Epithelial cell of esophagus (primary cell): Measurements from ENCODE around the gene MFSD12.

Experiments used
- DNase-seq: peaks from one replicate; pipeline ENCODE4 v3.0.0; 2010; ENCODE audit warnings: low read depth
- H3K4me3 ChIP-seq: 2 replicates; pipeline ENCODE4 v1.5.1; 2011; ENCODE audit warnings: mild to moderate bottlenecking, low read length, control low read depth
- TF ChIP-seq, protein P1 (sequence below): IDR thresholded peaks from 2 replicates; pipeline ENCODE4 v1.5.1; 2011; ENCODE audit warnings: low read depth, mild to moderate bottlenecking, low read length, control low read depth, inconsistent platforms; ENCODE audit not compliant: insufficient read depth; ENCODE audit errors: missing control alignments

Gene MFSD12

DNA sequence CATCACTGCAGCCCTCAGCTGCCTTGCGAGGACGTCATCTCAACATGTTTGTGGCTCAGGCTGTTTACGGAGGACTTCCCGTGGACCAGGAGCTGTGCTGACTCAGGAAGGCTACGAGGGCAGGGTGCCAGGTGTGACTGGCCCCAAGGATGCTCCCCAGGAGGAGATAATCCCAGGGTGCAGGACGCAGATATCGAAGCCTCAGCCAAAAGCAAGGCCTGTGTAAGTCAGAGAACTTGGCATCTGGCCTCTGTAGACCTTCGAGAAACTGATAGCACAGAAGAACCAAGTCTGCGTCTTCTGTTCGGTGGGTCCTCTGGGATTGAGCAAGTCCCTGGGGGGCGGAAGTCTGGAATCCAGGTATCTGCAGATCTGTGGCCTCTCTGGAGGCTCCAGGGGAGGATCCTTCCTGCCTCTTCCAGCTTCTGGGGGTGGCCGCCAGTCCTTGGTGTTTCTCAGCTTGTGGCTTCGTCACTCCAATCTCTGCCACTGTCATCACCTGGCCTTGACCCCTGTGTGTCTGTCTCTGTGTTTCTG lies 54.3 kb downstream of the MFSD12 start:
- H3K4me3 ChIP-seq = no peak overlapping the region
- DNase-seq = no peak
- TF ChIP-seq, protein P1, sequence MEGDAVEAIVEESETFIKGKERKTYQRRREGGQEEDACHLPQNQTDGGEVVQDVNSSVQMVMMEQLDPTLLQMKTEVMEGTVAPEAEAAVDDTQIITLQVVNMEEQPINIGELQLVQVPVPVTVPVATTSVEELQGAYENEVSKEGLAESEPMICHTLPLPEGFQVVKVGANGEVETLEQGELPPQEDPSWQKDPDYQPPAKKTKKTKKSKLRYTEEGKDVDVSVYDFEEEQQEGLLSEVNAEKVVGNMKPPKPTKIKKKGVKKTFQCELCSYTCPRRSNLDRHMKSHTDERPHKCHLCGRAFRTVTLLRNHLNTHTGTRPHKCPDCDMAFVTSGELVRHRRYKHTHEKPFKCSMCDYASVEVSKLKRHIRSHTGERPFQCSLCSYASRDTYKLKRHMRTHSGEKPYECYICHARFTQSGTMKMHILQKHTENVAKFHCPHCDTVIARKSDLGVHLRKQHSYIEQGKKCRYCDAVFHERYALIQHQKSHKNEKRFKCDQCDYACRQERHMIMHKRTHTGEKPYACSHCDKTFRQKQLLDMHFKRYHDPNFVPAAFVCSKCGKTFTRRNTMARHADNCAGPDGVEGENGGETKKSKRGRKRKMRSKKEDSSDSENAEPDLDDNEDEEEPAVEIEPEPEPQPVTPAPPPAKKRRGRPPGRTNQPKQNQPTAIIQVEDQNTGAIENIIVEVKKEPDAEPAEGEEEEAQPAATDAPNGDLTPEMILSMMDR = no peak

DNA sequence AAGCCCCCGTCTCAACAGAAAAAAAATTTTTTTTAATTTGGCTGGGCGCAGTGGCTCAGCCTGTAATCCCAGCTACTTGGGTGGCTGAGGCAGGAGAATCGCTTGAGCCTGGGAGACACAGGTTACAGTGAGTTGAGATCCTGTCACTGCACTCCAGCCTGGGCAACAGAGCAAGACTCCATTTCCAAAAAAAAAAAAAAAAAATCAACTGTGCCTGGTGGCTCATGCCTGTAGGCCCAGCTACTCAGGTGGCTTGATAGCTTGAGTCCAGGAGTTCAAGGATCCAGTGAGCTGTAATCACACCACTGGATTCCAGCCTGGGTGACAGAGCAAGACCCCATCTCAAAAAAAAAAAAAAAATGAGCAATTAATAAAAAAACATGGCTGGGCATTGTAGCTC lies 55.6 kb downstream of the MFSD12 start:
- TF ChIP-seq, protein P1 = no peak
- no peak overlapping the region for H3K4me3 ChIP-seq
- DNase-seq = no peak

DNA sequence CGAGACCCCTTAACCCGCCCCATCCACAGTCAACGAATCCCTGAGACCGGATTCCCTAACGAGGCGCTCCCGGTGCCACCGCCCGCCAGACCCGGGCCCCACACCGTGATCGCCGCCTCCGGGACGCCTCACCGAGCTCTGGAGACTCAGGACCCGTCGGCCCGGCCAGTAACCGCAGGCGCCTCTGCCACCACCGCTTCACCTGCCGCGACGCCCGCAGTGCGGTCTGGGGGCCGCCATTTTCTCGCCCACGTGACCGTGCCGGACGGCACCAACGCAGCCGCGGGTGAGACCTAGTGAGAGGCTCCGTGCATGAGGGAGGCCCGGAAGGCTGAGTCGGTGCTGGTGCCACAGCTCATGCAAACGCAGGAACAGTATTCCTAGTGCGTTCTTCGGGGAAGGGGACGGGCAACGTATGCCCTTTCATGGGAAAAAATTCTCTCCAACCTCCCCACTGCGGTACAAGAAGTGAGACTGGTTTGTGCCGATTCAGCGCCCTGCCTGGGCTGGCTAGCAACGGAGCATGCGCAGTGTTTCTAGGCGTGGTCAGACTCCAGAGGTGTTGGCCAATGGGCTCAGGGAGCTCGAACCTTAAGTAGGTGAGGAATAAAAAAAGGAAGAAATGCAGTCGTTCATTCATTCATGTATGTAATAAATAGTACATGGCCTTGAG lies 56.8 kb downstream of the MFSD12 start, which contains the start of gene DOHH:
Gene DOHH, minus strand, starts transcription at position 246 of the 673 bp plus-strand sequence. CDS start 3,860 bp downstream, outside the sequence.
- peak within 1 kb of the TSS; percentile 90 for H3K4me3 ChIP-seq
- TF ChIP-seq, protein P1 = no peak
- DNase-seq = peak; percentile 98

DNA sequence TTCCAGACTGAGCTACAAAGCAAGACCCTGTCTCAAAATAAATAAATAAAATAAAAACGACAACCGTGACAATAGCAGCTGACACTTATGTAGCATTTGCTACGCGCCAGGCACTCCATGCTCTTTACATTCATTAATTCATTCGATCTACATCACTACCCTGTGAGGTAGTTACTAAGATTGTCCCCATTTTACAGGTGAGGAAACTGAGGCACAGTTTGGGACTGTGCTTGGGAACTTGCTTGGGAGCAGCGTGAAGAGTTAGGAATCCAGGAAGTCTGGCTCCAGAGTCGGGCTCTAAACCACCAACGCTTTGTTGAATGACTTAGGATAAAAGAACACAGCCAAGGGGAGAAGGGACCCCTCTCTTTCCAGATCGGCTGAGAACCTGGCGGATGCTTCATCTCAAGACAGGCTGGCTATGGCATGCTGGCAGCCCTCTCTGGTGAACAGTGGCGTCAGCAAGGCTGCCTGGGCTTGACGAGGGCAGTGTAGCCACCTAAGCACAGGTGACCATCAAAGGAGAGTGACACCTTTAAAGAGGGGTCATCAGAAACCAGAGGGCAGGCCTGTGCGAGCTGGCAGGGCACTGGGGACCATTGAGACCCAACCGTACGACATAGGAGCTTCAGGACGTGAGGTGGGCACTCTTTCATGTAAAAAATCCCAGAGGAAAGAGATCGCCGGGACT lies 57.5 kb downstream of the MFSD12 start:
- TF ChIP-seq, protein P1 = no peak
- DNase-seq = no peak
- peak overlapping the region; percentile 90 for H3K4me3 ChIP-seq

DNA sequence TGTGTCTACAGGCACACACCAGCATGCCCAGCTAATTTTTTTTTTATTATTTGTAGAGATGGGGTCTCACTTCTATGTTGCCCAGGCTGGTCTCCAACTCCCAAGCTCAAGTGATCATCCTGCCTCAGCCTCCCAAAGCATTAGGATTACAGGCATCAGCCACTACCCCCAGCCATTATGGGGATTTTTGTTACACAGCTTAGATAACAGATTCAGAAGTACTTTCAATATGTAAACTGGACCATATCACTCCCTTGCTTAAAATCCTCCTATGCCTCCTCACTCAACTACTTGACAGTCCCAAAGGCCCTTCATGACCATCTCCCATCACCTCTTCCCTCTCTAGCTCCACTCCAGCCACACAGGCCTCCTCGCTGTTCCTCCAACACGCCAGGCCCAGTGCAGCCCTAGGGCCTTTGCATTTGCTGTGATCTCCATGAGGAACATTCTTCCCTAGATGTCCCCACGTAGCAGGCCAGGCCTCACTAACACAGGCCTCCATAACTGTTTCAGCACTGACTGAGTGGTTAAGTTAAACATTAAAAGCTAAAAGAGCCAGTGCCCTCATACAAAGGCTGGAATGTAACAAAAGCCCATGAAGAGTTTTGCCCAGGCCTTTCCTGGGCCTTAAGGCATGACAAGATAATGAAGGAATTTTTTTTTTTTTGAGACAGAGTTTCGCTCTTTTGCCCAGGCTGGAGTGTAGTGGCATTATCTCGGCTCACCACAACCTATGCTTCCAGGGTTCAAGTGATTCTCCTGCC lies 59.4 kb downstream of the MFSD12 start:
- TF ChIP-seq, protein P1 = no peak
- DNase-seq = no peak
- H3K4me3 ChIP-seq = no peak overlapping the region

DNA sequence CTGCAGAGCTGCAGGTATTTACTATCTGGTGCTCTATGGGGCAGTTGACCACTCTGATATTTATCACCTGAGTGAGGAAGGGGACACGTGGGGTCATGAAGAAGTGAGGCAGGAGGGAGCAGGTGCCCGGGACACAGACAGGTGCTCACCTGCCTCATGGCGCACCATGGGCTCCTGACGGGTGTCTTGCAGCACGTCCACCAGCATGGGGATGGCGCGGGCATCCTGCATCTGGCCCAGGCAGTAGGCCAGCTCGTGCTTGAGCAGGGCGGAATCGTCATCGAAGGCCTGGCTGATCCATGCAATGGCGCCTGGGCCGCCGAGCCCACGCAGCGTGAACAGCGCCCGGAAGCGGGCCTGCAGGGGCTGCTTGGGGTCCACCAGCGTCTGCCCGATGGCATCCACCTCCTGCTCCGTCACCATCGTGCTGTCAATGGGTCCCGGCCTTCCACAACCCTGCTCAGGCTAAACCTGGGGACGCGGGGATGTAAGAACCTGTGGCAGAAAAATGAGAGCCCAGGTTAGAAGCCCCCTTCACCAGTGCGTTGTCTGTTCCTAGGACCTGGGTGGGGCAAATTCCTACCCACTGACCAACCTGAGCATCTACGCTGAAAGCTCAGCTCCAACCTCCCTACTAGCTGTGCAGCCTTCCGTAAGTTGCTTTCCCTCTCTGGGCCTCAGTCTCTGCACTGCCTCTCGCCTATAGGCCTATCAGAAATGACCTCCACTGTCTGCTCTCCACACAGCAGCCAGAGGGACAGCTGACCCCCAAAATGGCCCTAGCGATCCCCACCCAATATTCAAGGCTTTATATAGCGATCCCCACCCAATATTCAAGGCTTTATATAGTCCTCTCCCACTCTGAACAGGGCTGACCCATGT lies 60.8 kb downstream of the MFSD12 start:
- DNase-seq = no peak

More for the DNA sequence above, 60.8 kb downstream of the MFSD12 start:
- H3K4me3 ChIP-seq = no peak overlapping the region
- TF ChIP-seq, protein P1 = no peak
